ENCODE measurements around the gene TOP2A.

DNA sequence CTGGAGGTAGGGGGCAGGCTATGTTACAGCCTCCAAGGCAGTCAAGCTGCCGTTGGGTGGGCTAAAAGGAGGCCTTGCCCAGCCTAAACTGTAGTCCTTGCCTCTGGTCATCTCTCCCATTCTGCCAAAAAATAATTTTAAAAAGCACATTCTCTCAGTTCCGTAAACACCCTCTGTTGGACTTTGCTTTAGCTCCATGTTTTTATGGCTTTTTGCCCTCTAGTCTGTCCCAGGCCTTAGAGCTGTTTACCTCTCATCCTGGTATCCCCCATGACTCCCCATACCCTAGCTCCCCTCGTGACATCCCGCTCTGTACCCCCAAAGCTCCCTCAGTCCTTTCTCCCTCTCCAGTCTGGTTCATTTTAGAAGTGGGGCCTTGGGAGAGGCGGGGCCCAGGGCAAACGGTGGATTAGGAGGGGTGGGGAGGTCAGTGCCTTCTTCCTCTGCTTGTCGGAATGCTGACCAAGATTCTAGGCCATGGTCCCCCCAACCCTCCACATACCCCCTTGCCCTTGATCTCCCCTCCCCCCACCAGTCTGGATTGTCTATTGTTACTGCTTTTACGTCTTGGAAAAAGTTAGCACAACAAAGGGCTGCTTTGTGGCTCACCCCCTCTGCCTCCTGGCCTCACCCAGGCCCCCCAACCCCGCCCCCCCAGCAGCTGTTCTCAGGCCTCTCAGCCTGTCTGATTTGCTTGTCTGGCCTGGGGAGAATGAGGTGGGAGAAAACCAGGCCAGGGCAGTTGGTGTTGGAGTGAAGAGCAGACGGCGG, 71.5 kb downstream of the TOP2A start:
- TF ChIP-seq POLR2A (IDR thresholded peaks at IDR 0.05): no peak
- TF ChIP-seq, protein P1, sequence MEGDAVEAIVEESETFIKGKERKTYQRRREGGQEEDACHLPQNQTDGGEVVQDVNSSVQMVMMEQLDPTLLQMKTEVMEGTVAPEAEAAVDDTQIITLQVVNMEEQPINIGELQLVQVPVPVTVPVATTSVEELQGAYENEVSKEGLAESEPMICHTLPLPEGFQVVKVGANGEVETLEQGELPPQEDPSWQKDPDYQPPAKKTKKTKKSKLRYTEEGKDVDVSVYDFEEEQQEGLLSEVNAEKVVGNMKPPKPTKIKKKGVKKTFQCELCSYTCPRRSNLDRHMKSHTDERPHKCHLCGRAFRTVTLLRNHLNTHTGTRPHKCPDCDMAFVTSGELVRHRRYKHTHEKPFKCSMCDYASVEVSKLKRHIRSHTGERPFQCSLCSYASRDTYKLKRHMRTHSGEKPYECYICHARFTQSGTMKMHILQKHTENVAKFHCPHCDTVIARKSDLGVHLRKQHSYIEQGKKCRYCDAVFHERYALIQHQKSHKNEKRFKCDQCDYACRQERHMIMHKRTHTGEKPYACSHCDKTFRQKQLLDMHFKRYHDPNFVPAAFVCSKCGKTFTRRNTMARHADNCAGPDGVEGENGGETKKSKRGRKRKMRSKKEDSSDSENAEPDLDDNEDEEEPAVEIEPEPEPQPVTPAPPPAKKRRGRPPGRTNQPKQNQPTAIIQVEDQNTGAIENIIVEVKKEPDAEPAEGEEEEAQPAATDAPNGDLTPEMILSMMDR (IDR thresholded peaks at IDR 0.05): no peak
